Measurements from ENCODE around the gene MED13. TPM values are rescaled to one million over a fixed set of nuclear protein-coding genes. Genes with fewer than 3 reads are reported as not detected.

The MED13 gene
- total and polyA plus RNA-seq, 2 experiments from 2014 or later: 4.6 to 51.6 TPM

- DNase-seq: no peak
- no peaks in the 10 kb centered on the region; the same call in 1 of the 2 replicates for H3F3A ChIP-seq (ENCODE audit: insufficient read depth)
- no peak overlapping the region for H2AFZ ChIP-seq
- H3K9me2 ChIP-seq (ENCODE audit: insufficient read depth): no peaks in the 10 kb centered on the region
- H3K4me1 ChIP-seq (ENCODE audit: insufficient read depth): no peaks in the 10 kb centered on the region
- 63 to 64% methylated on average over 2 of the region's 2 CpGs for WGBS, 2 experiments (ENCODE audit: low coverage in 1 of 2, low lambda C conversion rate in 2 of 2, missing lambda C conversion rate in 2 of 2)
- H3K4me3 ChIP-seq: no peak overlapping the region
- H3K4me2 ChIP-seq (ENCODE audit: unreplicated experiment): no peak overlapping the region
- no peak overlapping the region for H3K9ac ChIP-seq
- in situ Hi-C loops (cut with MboI): no loop called here
- H3K9me3 ChIP-seq (ENCODE audit: low read depth): no peaks in the 10 kb centered on the region
- H3K27ac ChIP-seq: no peak overlapping the region
- peaks cover 51% of the 10 kb centered on the region for H3K36me3 ChIP-seq (ENCODE audit: low read depth)
- H4K20me1 ChIP-seq (ENCODE audit: insufficient read depth): 0 out of 2 replicates have a peak, but pooled peaks cover 2% of the 10 kb centered on the region
- peaks cover 99% of the 10 kb centered on the region for H3K79me2 ChIP-seq (ENCODE audit: insufficient read depth)
- no peak for TF ChIP-seq EZH2phosphoT487 (IDR thresholded peaks at IDR 0.05; ENCODE audit: insufficient read depth, low read depth)
- no peak for TF ChIP-seq EZH2 (IDR thresholded peaks at IDR 0.05; ENCODE audit: insufficient read depth, poor library complexity, severe bottlenecking)
- H3K27me3 ChIP-seq (replicated peaks; ENCODE audit: insufficient read depth): no peaks in the 10 kb centered on the region
Observed at GRCh38 chr17:62048262-62048661, 16.8 kb downstream of the MED13 start.

DNA sequence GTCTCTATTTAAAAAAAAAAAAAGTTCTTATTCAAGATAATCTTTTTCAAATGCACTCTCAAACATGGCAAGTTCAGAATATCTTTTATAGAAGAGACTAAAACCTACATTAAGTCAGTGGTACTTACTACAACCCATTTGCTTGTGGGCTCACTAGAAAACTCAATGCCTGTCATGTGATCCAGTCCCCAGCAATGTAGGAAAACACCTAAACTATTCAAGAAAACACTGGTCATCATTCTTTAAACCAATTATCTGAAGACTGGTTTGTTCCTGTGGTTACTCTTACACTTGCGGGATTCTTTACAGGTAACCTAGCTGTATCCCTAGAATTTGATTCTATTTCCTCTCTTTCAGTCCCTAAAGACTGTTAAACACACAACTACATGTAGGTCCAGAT, 19.6 kb downstream of the MED13 start:
- TF ChIP-seq EZH2 (IDR thresholded peaks at IDR 0.05; ENCODE audit: insufficient read depth, poor library complexity, severe bottlenecking) (no peak), EZH2phosphoT487 (IDR thresholded peaks at IDR 0.05; ENCODE audit: insufficient read depth, low read depth) (no peak)
- H3K79me2 ChIP-seq (ENCODE audit: insufficient read depth): peaks cover 99% of the 10 kb centered on the region
- in situ Hi-C loops (cut with MboI): no loop called here
- no peaks in the 10 kb centered on the region for H3K9me2 ChIP-seq (ENCODE audit: insufficient read depth)
- H3K27me3 ChIP-seq (replicated peaks; ENCODE audit: insufficient read depth): no peaks in the 10 kb centered on the region
- no peak overlapping the region for H2AFZ ChIP-seq
- peaks cover 6% of the 10 kb centered on the region; the same call in 1 of the 2 replicates for H4K20me1 ChIP-seq (ENCODE audit: insufficient read depth)
- no peak overlapping the region for H3K4me2 ChIP-seq (ENCODE audit: unreplicated experiment)
- peaks cover 38% of the 10 kb centered on the region for H3K36me3 ChIP-seq (ENCODE audit: low read depth)
- H3K4me1 ChIP-seq (ENCODE audit: insufficient read depth): no peaks in the 10 kb centered on the region
- no peak overlapping the region for H3K4me3 ChIP-seq
- DNase-seq: no peak
- 81 to 97% methylated on average over 1 of the region's 1 CpG for WGBS, 2 experiments (ENCODE audit: low coverage in 1 of 2, low lambda C conversion rate in 2 of 2, missing lambda C conversion rate in 2 of 2)
- no peak overlapping the region for H3K27ac ChIP-seq
- no peak overlapping the region for H3K9ac ChIP-seq
- no peaks in the 10 kb centered on the region for H3K9me3 ChIP-seq (ENCODE audit: low read depth)
- H3F3A ChIP-seq (ENCODE audit: insufficient read depth): no peaks in the 10 kb centered on the region; the same call in 1 of the 2 replicates

DNA sequence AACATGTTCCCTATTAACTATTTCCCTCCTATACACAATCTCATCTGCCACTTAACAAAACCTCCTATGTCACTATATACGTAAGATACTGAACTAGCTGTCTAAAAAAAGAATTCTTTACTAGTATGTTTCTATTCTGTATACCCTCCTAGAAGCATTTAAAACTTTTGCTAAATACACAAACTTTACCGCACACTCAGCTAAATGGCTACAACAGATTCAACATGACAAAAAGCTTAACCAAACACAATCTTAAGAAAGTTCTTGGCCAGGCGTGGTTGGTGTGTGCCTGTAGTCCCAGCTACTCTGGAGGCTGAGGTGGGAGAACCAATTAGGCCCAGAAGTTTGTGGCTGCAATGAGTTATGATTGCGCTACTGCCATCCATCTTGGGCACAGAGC, 20.0 kb downstream of the MED13 start:
- Histone ChIP-seq H4K20me1 (ENCODE audit: insufficient read depth) (peaks cover 6% of the 10 kb centered on the region; the same call in 1 of the 2 replicates), H3K4me2 (ENCODE audit: unreplicated experiment) (no peak overlapping the region)
- WGBS, 2 experiments (ENCODE audit: low coverage in 1 of 2, low lambda C conversion rate in 2 of 2, missing lambda C conversion rate in 2 of 2): 89 to 90% methylated on average over 4 of the region's 4 CpGs

DNA sequence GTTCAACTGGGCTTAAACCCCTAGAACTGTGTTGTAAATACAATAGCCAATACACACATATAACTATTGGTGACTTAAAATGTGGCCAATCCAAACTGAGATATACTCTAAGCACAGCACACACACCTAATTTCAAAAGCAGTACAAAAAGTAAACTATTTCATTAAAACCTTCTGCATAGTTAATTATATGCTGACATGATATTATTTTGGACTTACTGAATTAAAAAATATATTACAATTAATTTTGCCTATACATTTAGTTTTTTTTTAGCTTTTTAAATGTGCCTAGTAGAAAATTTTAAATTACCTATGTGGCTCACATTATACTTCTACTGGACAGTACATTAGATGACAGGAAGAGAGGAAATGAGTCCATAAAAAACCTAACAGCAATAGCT, 21.5 kb downstream of the MED13 start:
- TF ChIP-seq EZH2phosphoT487 (IDR thresholded peaks at IDR 0.05; ENCODE audit: insufficient read depth, low read depth) (no peak), EZH2 (IDR thresholded peaks at IDR 0.05; ENCODE audit: insufficient read depth, poor library complexity, severe bottlenecking) (no peak)
- DNase-seq: no peak
- Histone ChIP-seq H3K4me3 (no peak overlapping the region), H3K79me2 (ENCODE audit: insufficient read depth) (peaks cover 99% of the 10 kb centered on the region), H3K4me1 (ENCODE audit: insufficient read depth) (no peaks in the 10 kb centered on the region), H3K36me3 (ENCODE audit: low read depth) (peaks cover 28% of the 10 kb centered on the region), H3F3A (ENCODE audit: insufficient read depth) (no peaks in the 10 kb centered on the region; the same call in 1 of the 2 replicates), H4K20me1 (ENCODE audit: insufficient read depth) (peaks cover 11% of the 10 kb centered on the region; the same call in 1 of the 2 replicates), H2AFZ (no peak overlapping the region), H3K9ac (no peak overlapping the region), H3K9me2 (ENCODE audit: insufficient read depth) (no peaks in the 10 kb centered on the region), H3K27me3 (replicated peaks; ENCODE audit: insufficient read depth) (no peaks in the 10 kb centered on the region), H3K27ac (no peak overlapping the region), H3K4me2 (ENCODE audit: unreplicated experiment) (no peak overlapping the region), H3K9me3 (ENCODE audit: low read depth) (no peaks in the 10 kb centered on the region)
- in situ Hi-C loops (cut with MboI): no loop called here

More for the DNA sequence above, 20.0 kb downstream of the MED13 start:
- Histone ChIP-seq H3K9me3 (ENCODE audit: low read depth) (no peaks in the 10 kb centered on the region), H3K36me3 (ENCODE audit: low read depth) (peaks cover 34% of the 10 kb centered on the region), H3K9ac (no peak overlapping the region), H3K9me2 (ENCODE audit: insufficient read depth) (no peaks in the 10 kb centered on the region), H3K79me2 (ENCODE audit: insufficient read depth) (peaks cover 99% of the 10 kb centered on the region), H3K4me3 (no peak overlapping the region), H2AFZ (no peak overlapping the region), H3K4me1 (ENCODE audit: insufficient read depth) (no peaks in the 10 kb centered on the region), H3K27me3 (replicated peaks; ENCODE audit: insufficient read depth) (no peaks in the 10 kb centered on the region), H3K27ac (no peak overlapping the region), H3F3A (ENCODE audit: insufficient read depth) (no peaks in the 10 kb centered on the region; the same call in 1 of the 2 replicates)
- no peak for TF ChIP-seq EZH2phosphoT487 (IDR thresholded peaks at IDR 0.05; ENCODE audit: insufficient read depth, low read depth)
- no peak for TF ChIP-seq EZH2 (IDR thresholded peaks at IDR 0.05; ENCODE audit: insufficient read depth, poor library complexity, severe bottlenecking)
- in situ Hi-C loops (cut with MboI): no loop called here
- no peak for DNase-seq

DNA sequence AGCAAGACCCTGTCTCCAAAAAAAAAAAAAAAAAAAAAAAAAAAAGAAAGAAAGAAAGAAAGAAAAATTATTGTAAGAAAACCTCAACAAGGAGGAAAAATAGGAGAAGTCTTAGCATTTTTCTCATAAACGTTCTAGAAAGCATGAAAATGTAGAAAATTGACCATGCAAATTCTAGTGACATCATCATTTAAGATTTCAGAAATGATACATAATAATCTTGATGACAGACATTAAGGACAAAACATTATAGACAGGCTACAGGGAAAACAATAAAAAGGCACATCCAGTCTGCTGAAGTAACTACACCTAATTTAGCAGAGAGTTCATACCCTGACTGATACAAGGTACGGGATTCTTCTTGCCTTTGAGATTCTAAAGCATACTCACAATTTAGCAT, 21.9 kb downstream of the MED13 start:
- H3K4me3 ChIP-seq: no peak overlapping the region
- TF ChIP-seq EZH2phosphoT487 (IDR thresholded peaks at IDR 0.05; ENCODE audit: insufficient read depth, low read depth) (no peak), EZH2 (IDR thresholded peaks at IDR 0.05; ENCODE audit: insufficient read depth, poor library complexity, severe bottlenecking) (no peak)
- no peaks in the 10 kb centered on the region for H3K9me2 ChIP-seq (ENCODE audit: insufficient read depth)
- WGBS, 2 experiments (ENCODE audit: low coverage in 1 of 2, low lambda C conversion rate in 2 of 2, missing lambda C conversion rate in 2 of 2): 62 to 65% methylated on average over 2 of the region's 2 CpGs
- H4K20me1 ChIP-seq (ENCODE audit: insufficient read depth): peaks cover 11% of the 10 kb centered on the region; the same call in 1 of the 2 replicates
- no peak overlapping the region for H3K27ac ChIP-seq
- no peaks in the 10 kb centered on the region; the same call in 1 of the 2 replicates for H3F3A ChIP-seq (ENCODE audit: insufficient read depth)
- no peaks in the 10 kb centered on the region for H3K27me3 ChIP-seq (replicated peaks; ENCODE audit: insufficient read depth)
- in situ Hi-C loops (cut with MboI): no loop called here
- no peak overlapping the region for H3K9ac ChIP-seq
- no peak overlapping the region for H3K4me2 ChIP-seq (ENCODE audit: unreplicated experiment)
- no peaks in the 10 kb centered on the region for H3K9me3 ChIP-seq (ENCODE audit: low read depth)
- peaks cover 28% of the 10 kb centered on the region for H3K36me3 ChIP-seq (ENCODE audit: low read depth)
- no peak for DNase-seq
- H3K4me1 ChIP-seq (ENCODE audit: insufficient read depth): no peaks in the 10 kb centered on the region
- peaks cover 99% of the 10 kb centered on the region for H3K79me2 ChIP-seq (ENCODE audit: insufficient read depth)
- no peak overlapping the region for H2AFZ ChIP-seq
